T-helper 2 cell (primary cell): ENCODE measurements around the gene OTOS.

Source experiments
- DNase-seq, 5 experiments: peaks; one replicate each; pipeline versions ENCODE4 v3.0.0 to v3.0.0-alpha.2; 2012 to 2022
- total RNA-seq, 2 donors: gene quantifications; one replicate each; lab custom pipeline; 2026; lab: John Stamatoyannopoulos, UW

Gene OTOS
- total RNA-seq = 0 reads per million in 2 donors

DNA sequence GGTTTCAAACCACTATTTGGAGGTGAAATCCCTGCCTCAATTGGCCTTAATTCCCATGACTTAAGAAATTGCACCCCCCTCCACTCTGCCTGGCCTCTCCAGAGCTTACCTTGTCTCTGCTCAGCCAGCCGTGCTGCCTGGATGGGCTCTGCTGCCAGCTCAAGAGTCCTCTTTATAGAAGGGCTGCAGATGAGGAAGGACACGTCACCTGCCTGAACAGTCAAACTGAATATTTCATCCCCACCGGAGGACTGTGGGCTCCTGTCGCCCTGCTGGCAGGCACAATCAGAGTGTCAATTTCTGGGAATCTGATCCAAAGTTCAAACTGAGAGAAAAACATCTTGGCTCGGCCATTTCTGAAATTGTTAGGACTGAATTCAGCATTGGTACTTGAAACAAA, at the start of gene OTOS:
TSS of gene OTOS (minus strand) at position 148 of the 400 bp plus-strand sequence. CDS start 332 bp downstream, outside the sequence.
- DNase-seq = no peak

DNA sequence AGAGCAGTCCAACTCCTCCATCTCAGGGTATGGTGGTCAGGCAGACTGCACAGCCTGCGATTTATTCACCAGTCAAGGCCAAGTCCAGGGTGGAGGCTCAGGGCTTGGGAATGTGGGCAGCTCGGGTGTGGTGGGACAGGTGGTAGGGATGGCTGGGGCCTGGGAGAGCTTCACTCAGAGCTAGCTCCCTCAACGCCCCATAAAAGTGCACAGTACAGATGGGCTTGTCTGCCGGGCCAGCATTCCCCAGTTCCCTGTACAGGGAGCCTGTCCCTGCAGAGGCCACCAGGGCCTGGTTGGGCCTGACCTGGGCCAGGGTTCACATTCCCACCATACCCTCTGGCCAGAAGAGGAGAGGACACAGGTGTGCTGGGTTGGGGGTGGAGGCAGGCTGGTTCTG, 49.2 kb upstream of the OTOS start:
- DNase-seq = no peak

DNA sequence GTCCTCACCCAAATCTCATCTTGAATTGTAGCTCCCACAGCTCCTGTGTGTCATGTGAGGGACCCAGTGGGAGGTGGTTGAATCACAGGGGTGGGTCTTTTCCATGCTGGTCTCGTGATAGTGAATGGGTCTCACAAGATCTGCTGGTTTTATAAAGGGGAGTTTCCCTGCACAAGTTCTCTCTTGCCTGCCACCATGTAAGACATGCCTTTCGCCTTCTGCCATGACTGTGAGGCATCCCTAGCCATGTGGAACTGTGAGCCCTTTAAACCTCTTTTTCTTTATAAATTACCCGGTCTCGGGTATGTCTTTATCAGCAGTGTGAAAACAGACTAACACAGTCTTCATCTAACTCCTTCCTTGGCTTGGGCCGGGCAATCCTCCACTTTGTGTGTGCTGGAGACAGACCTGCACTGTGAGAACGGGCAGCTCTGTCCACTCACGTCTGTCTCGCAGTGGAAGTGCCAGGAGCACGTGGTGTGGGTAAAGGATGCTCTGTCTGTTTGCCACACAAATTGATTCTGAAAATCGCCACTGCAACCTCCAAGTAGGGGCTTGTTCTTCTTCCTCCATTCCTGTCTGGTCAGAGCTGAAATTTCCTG, 47.6 kb upstream of the OTOS start:
- DNase-seq = no peak

- no peak for DNase-seq
Observed at GRCh38 chr2:240186191-240186725, 45.8 kb upstream of the OTOS start.

DNA sequence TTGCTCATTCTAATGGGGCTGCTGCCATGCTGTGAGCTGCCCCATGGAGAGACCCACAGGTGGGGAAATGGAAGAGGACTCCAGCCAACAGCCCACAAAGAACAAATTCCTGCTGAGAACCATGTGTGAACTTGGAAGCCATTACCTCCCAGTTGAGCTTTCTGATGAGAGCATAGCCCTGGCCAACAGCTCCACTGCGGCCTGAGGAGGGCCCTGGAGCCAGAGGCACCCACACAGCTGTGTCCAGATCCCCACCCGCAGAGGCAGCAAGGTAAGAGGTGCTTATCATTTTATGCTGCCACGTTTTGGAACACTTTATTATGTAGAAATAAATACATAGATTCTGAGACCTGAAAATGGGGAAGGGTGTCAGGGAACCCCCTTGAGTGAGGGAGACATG, 44.2 kb upstream of the OTOS start:
- no peak for DNase-seq

- DNase-seq = no peak
Observed at GRCh38 chr2:240183875-240184590, 43.6 kb upstream of the OTOS start.

DNA sequence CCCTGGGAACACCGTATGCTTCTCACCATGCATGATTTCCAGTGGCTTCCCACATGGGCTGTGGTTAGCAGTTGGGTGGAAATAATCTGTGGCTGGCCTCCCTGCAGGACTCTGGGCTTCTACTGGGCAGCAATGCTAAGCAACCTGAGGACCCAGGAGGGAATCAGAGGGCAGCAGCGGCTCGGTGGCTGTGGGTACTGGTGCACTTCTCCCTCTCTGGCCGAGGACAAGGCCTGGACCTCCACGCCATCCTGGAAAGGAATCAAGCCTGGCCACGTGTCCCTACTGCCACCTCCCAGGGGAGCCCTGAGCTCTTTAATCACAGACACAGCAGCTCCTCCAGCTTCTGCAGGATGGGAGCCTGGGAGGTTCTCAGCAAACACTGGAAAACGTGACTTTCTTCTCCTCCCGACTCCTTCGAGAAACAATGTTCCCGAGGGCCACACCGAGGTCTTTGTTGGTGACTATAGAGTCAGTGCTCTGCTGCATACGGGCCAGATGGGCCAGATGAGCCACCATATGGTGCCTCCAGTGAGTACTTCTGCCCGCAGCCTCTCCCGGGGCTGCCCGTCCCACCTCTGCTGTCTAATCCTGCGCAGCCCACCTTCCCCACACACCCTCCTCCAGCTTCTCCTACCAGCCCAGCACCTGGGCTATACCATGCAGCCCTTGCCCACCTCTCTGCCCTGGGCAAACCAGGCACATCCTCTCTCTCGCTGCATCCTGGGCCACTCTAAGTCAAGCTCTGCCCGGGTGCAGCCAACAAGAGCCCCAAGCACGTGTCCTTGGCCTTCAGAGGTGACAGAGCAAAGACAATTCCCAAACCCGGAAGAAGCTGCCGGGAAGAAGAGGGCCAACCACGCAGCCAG, 42.8 kb upstream of the OTOS start:
- no peak for DNase-seq

DNA sequence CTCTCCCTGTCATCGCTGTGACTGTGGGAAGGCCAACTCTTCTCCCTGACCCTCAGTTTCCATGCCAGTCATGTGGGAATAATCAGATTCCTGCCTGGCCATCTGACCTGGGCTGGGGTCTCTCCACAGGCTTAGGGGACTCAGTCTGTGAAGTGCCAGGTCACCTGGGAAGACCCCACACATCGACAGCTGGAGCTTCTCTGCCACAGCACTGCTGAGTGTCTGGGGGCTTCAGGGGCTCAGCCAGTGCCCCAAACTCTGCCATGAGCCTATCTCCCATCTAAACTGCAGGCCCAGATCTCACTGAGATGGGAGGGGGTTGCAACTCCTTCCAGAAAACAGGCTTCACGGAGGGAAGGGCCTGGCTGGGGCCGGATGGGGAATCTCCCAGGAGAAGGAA, 42.0 kb upstream of the OTOS start:
- DNase-seq = no peak

DNA sequence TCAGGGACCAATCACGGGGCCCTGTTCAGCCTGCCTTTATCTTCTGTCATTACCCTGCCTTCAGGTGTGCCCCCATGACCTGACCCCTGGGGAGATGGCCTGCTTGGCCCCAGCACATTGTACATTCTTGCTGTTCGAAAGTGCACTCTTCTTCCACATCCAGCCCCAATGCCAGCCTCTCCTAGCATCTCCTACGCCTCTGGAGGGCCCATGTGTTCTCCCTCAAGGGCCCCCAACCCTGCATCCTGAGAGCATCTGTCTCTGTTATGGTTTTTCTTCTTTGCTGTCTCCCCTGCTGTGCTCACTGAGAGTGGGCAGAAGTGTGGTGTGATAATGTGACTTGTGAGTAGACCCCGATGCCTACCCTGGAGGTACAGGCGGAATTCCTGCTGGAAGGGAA, 41.5 kb upstream of the OTOS start:
- DNase-seq = no peak

- no peak for DNase-seq
Observed at GRCh38 chr2:240179941-240180666, 39.6 kb upstream of the OTOS start.

GRCh38 chr2:240179186-240179815, 38.8 kb upstream of the OTOS start:
- DNase-seq = no peak

GRCh38 chr2:240178564-240178963, 38.1 kb upstream of the OTOS start:
- DNase-seq = no peak

GRCh38 chr2:240174496-240174895, 34.0 kb upstream of the OTOS start:
- DNase-seq = no peak

DNA sequence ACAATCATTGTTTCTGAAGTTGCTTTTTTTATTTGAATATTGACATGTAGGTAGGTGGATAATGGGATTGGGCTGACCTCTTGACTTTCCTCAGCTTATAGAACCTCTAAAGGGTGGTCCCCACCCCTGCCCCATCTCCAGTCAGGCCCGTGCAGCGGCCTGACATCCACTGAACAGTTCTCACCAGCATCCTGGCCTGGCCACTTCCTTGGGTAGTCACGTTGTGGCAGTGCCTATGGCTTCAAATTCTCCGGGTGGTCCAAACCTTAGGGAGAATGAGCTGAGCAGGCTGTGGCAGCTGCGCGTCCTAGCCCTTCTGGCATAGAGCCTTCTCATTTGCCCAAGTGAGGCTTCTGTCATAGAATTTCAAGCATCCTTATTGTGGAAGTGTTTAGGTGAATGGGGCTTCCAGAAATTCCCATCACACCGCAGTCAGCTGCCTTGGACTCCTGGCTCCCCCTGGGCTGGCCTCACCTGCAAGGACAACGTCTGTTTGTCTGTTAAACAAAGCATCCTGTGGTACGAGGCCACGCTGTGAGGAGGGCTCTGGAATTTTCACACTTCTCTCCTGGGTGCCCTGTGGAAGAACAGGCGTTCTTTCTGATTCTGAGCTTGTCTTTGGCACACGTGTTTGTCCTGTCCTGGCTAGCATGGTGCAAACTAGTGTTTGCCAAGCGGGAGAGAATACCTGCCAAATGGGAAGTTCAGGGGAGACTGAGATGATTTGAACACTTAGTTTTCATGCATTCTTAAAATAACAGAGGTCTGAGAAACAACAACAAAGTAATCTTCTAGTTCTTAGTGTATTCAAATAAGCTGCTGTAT, 31.8 kb upstream of the OTOS start:
- DNase-seq = no peak

GRCh38 chr2:240170883-240171282, 30.4 kb upstream of the OTOS start:
- DNase-seq = no peak

DNA sequence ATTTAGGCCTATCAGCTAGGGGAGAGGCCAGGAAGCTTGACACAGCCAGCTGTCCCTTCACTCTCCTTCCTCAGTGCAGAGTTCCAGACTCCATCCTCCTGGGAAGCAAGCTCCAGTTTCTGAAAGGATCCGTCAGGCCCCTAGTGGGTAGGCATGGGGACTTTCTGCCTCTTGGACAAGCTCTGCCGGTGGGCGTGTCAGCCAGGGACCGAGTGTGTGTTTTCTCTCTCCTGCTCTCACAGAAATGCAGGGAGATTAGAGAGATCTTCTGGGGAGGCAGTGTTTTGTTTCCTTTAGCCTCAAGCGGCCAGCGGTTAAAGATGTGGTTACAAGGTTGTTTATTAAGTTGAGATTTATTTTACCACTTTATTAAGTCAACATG, 29.9 kb upstream of the OTOS start:
- no peak for DNase-seq

DNA sequence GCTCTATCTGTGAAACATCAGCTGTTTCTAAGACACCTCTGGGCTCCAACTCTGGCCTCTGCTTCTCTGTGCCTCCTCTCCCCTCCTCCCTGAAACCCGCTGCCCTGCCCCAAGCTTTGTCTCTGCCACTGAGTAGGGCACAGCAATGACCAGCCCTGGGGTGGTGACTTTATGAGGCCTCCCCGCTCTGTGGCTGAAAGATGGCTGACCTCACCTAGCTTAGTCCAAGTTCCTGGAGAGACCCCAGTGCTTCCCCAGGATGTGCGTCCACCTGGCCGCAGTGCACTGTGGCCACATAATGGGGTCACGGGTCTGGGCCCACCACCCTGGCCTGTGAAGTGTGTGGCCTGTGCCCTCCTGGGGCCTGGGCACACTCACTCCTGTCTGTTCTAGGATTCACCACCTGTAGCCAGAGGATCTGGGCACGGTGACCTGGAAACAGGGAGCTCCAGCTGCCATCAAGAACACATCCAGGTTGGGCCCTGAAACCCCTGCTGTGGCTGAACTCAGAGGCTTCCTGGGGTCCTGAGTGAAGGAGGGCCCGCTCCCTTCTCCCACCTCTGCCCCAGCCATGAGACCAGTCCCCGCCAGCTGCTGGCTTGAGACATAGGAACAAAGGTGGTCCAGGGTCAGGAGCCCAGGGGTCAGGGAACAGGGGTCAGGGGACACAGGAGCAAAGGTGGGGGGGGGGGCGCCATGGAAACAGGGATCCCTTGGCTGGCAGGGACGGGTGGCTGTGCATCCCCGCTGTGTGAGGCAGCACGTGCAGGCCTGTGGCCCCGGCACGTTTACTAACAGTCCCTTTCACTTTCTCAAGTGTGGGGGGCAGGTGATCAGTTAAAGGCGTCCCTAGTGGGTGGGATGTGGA, 29.3 kb upstream of the OTOS start:
- no peak for DNase-seq

- no peak for DNase-seq
Observed at GRCh38 chr2:240168546-240169361, 28.3 kb upstream of the OTOS start.

- no peak for DNase-seq
Observed at GRCh38 chr2:240168041-240168440, 27.6 kb upstream of the OTOS start.

DNA sequence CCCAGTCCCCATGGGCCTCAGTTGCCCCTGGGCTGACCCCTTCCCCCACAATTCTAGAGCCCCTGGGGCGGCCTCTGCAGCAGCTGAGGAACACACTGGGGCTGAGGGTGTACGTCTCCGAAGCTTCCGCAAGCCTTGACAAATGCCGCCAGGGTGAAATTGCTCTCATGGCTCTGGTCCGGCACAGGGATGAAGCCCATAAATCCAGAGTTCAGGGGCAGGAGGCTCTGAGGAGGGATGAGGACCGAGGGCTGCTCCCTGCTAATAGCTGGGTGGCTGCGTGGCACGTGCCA, 27.1 kb upstream of the OTOS start:
- DNase-seq = no peak
